MV-4-11 (cell line): ENCODE data around the gene NSL1.
"Not testable (repeated sequence)": the region's sequence is repeated elsewhere in the genome, so short reads cannot be mapped to it uniquely, and the experiment has no call there.

ENCODE experiments used
- DNase-seq: peaks from one replicate; lab custom pipeline; 2025; lab: John Stamatoyannopoulos, UW

NSL1 gene

GRCh38 chr1:212791676-212792395 lies at the start of gene NSL1, which contains the start of gene TATDN3:
NSL1 (minus strand) TSS chr1:212791777; CDS start chr1:212791763, 14 bp downstream.
TATDN3 (plus strand) TSS chr1:212791894; CDS start chr1:212791922, 28 bp downstream.
- DNase-seq, result peak; percentile 86

DNA sequence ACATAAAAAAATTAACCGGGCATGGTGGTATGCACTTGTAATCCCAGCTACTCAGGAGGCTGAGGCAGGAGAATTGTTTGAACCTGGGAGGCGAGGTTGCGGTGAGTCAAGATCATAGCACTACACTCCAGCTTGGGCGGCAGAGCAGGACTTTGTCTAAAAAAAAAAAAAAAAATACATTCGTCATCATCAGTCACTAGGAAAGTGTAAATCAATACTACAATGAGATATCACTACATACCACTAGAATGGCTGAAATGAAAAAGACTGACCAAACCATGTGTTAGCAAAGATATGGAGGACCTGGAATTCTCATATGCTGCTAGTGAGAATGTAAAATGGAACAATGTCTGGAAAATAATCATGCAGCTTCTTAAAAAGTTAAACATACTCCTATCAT lies 46.6 kb upstream of the NSL1 start:
- DNase-seq, result no peak

DNA sequence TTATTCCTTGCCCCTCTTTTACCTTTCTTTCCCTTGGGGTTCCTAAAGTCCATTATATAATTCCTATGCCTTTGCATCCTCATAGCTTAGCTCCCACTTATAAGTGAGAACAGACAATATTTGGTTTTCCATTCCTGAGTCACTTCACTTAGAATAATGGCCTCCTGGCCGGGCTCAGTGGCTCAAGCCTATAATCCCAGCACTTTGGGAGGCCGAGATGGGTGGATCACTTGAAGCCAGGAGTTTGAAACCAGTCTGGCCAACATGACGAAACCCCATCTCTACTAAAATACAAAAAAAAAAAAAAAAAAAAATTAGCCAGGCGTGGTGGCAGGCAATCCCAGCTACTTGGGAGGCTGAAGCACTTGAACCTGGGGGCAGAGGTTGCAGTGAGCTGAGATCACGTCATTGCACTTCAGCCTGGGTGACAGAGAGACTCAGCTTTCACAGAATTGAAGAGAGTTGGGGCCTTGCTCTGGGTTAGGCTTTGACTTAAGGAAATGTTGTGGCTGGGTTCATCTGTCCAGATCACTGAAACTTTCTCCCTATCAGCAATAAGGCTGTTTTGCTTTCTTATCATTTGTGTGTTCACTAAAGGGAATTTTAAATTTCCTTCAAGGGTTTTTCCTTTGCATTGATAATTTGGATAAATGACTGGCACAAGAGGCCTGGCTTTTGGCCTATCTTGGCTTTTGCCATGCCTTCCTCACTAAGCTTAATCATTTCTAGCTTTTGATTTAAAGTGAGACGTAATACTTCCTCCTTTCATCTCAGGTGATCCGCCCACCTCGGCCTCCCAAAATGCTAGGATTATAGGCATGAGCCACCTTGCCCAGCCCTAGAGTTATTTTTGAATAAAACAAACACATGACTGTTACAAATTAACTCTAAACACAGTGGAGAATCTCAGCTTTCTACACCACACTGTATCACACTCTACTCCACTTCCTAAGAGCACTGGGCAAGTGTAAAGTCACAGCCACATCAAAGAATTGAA lies 41.9 kb upstream of the NSL1 start:
- not testable (repeated sequence) for DNase-seq

- DNase-seq, result no peak
Observed at GRCh38 chr1:212828395-212828794, 36.8 kb upstream of the NSL1 start.

DNA sequence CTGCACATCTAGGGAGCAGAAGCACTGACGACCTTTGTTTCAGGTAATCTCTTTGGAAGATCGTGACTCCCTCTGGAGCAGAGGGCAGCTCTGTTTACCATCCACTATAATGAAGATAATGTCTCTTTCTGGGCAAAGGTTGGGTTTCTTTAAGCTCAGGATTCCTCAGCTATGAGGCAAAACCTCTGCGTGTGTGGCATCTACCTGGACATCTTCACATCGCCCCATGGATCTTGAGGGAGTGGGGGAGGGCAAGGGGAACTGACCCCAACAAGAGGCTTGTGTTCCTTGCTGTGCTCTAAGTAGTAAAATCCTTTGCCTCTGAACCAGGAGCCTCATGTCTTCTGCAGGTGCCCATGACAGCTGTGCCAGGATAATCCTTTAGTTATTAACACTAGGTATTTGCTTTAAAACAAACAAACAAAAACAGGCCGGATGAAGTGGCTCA lies 36.3 kb upstream of the NSL1 start:
- DNase-seq, result no peak

- no peak for DNase-seq
Observed at GRCh38 chr1:212827171-212827776, 35.7 kb upstream of the NSL1 start.

GRCh38 chr1:212825798-212826452 lies 34.3 kb upstream of the NSL1 start:
- DNase-seq, result no peak

DNA sequence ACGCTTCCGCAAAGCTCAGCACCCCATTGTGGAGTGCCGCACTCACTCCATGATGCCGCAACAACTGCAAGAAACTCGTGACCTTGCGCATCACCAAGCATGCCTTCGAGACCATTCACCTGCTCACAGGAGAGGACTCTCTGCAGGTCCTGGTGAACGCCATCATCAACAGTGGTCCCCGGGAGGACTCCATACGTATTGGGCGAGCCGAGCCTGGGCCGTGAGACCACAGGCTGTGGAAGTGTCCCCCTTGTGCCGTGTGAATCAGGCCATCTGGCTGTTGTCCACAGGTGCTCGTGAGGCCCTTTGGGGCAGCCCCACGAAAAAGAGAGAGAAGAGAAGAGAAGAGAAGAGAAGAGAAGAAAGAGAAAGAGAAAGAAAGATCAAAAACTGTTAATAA lies 32.6 kb upstream of the NSL1 start:
- no peak for DNase-seq

DNA sequence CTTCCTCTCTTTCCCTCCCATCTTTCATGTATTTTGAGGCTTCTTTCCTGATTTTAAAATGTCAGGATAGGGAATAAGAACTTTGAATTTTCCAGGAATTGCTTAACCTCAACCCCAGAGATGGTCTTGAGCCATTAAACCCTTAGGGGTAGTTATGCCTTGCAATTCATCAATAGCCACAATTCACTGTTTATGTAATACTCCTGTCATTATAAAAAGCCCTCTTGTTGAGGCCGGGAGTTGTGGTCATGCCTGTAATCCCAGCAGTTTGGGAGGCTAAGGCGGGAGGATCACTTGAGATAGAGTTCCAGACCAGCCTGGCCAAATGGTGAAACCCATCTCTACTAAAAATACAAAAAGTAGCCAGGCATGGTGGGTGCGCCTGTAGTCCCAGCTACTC lies 31.4 kb upstream of the NSL1 start:
- no peak for DNase-seq

GRCh38 chr1:212820969-212821368 lies 29.4 kb upstream of the NSL1 start:
- DNase-seq, result no peak

- no peak for DNase-seq
Observed at GRCh38 chr1:212819726-212820125, 28.1 kb upstream of the NSL1 start.

DNA sequence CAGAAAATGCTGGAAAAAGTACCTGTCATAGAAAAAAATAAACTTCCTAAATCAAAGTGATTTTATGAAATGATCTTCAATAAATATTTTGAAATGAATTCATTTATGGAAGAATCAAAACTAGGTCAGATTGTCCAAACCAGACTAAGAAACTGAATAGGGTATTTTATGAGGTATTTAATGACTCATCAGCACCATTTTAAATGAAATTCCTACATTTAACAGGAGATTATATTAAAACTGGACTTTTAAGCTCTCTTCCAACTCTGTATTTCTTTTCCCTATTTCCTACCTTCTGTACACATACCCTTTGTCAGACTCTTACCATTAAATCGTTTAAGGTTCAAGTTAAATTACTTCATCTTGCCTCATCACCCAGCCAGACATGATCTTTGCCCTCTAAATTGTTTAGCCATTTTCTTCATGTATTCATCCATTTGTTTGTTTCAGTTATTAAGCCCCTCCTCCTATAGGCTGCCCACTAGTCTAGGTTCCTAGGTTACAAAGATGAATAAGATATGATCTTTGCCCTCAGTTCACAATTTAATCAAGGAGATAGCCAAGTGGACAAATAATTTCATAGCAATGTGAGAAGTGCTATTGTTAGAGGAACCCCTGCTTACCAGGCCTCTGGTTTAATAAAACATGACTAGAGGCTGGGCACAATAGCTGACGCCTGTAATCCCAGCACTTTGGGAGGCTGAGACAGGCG lies 25.1 kb upstream of the NSL1 start:
- no peak for DNase-seq

GRCh38 chr1:212814537-212815334 lies 23.2 kb upstream of the NSL1 start:
- DNase-seq, result peak; percentile 21

GRCh38 chr1:212805767-212806166 lies 14.2 kb upstream of the NSL1 start:
- no peak for DNase-seq

DNA sequence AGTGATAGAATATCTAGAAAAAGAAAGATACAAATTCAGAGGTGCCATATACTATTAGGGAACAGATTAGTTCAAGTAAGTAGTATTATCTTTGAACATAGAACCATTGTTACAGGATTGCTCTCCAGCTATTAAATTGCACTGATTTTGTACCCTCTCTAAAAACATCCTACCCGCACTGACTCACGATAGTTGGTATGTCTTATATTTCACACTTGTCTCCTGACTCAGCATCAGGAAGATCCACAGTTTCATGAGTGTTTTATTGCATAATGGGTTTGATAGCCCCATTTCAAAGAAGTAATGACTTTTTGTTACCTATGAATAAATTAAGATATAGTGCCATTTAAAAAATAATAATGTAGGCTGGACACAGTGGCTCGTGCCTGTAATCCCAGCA lies 6.1 kb upstream of the NSL1 start:
- no peak for DNase-seq

GRCh38 chr1:212794561-212795014 lies 3.0 kb upstream of the NSL1 start:
- DNase-seq, result peak; percentile 99

GRCh38 chr1:212792396-212792908 lies 875 bp upstream of the NSL1 start:
- DNase-seq, result no peak

GRCh38 chr1:212791261-212791675 lies 309 bp downstream of the NSL1 start:
- DNase-seq, result peak; percentile 65

GRCh38 chr1:212785871-212786270 lies 5.7 kb downstream of the NSL1 start:
- no peak for DNase-seq

DNA sequence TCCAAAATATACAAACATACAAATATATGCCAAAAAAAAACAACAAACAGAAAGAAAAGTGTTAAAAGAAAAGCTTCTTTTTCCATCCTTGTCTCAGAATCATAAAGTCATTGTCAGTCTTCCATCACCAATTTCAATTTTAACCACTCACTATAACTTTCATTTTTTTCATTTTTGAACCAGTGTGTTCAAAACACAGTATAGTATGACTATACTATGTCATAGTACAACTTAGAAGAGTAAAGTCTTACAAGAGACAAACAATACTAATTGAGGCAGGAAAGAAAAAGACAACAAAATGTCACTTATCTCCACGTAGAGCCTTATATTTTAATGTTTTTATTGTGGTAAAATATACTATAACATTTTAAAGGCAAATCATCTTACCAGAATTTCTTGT lies 7.6 kb downstream of the NSL1 start:
- no peak for DNase-seq
